Activated naive CD4-positive, alpha-beta T cell (primary cell): Measurements from ENCODE around the gene PCDHGA4.
"Not testable (repeated sequence)": the region's sequence is repeated elsewhere in the genome, so short reads cannot be mapped to it uniquely, and the experiment has no call there.

Experiments used
- DNase-seq, 4 experiments: peaks; one replicate each; lab custom pipeline; 2025; lab: John Stamatoyannopoulos, UW

PCDHGA4 gene

GRCh38 chr5:141349917-141350619, 4.8 kb upstream of the PCDHGA4 start, which contains the start of gene PCDHGB1:
Gene PCDHGB1 (plus strand): TSS chr5:141350099. CDS start chr5:141350261, 162 bp downstream.
- DNase-seq, result no peak

- no peak for DNase-seq
Measured at GRCh38 chr5:141351591-141351990, 3.2 kb upstream of the PCDHGA4 start.

GRCh38 chr5:141355641-141356040, 820 bp downstream of the PCDHGA4 start:
- no peak for DNase-seq

- no peak for DNase-seq
Measured at GRCh38 chr5:141356133-141356532, 1.3 kb downstream of the PCDHGA4 start.

GRCh38 chr5:141356950-141357349, 2.1 kb downstream of the PCDHGA4 start:
- DNase-seq, result no peak

- DNase-seq, result no peak
Measured at GRCh38 chr5:141359790-141360426, 5.1 kb downstream of the PCDHGA4 start, which contains the start of gene PCDHGB2. Gene PCDHGB2 (plus strand): TSS chr5:141359994. CDS start chr5:141360136, 142 bp downstream.

- no peak for DNase-seq
Measured at GRCh38 chr5:141360685-141361084, 5.9 kb downstream of the PCDHGA4 start.

GRCh38 chr5:141362719-141363118, 7.9 kb downstream of the PCDHGA4 start:
- no peak for DNase-seq

GRCh38 chr5:141363952-141364660, 9.3 kb downstream of the PCDHGA4 start, which contains the start of gene PCDHGA5:
Gene PCDHGA5 (plus strand): TSS chr5:141364162. CDS start chr5:141364331, 169 bp downstream.
- no peak for DNase-seq

GRCh38 chr5:141366016-141366896, 11.4 kb downstream of the PCDHGA4 start:
- no peak for DNase-seq

GRCh38 chr5:141369994-141370848, 15.4 kb downstream of the PCDHGA4 start, which contains the start of gene PCDHGB3:
Gene PCDHGB3 (plus strand): TSS chr5:141370242. CDS start chr5:141370395, 153 bp downstream.
- DNase-seq, result peak in 1 of 4 experiments; percentile 7

GRCh38 chr5:141371572-141372475, 17.0 kb downstream of the PCDHGA4 start:
- no peak for DNase-seq

GRCh38 chr5:141373673-141374317, 19.0 kb downstream of the PCDHGA4 start, which contains the start of gene PCDHGA6:
Gene PCDHGA6 (plus strand): TSS chr5:141373891. CDS start chr5:141374084, 193 bp downstream.
- DNase-seq, result no peak

- no peak for DNase-seq
Measured at GRCh38 chr5:141374627-141375026, 19.8 kb downstream of the PCDHGA4 start.

GRCh38 chr5:141375444-141376155, 20.8 kb downstream of the PCDHGA4 start:
- DNase-seq, result not testable (repeated sequence)

- DNase-seq, result no peak
Measured at GRCh38 chr5:141382469-141383294, 27.9 kb downstream of the PCDHGA4 start, which contains the start of gene PCDHGA7. Gene PCDHGA7 (plus strand): TSS chr5:141382742. CDS start chr5:141382900, 158 bp downstream.

GRCh38 chr5:141383345-141383744, 28.5 kb downstream of the PCDHGA4 start:
- no peak for DNase-seq
